Ovary (tissue), 3 donors: Measurements from ENCODE around the gene SLC35B1.

ENCODE experiments used
- POLR2A ChIP-seq: fragments of 450-650 bp; IDR thresholded peaks from one replicate; pipeline ENCODE4 v1.6.1; 2017; ENCODE audit warnings: antibody characterized with exemption, mild to moderate bottlenecking, moderate library complexity
- TF ChIP-seq, protein P1 (sequence below), 3 donors: fragments of 450-650 bp in 2 of 3; fragments of 200-600 bp in 1 of 3; IDR thresholded peaks; one replicate each; pipeline versions ENCODE4 v1.5.1 to v1.8.0; 2016 to 2022; ENCODE audit warnings: antibody characterized with exemption in 3 of 3, mild to moderate bottlenecking in 1 of 3
- donor health status: DM: no; HTN: no; CAD: no.

DNA sequence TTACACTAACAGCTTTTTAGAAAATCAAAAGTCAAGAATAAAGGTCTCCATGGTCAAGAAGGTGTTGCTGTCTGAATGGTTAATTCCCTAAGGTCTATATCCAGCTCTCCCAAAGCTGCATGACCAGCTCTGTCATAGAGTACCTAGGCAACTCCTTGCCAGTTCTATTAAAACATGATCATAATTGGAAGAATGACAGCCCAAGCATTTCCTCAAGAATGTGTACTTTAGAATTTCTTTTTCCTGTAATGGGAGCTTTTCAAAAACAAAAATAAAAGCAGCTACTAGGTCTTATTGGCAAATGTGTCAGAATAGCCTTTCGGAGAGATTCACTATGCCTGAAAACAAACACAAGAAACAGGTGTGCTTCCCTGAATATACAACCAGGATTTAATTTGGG lies 37.8 kb downstream of the SLC35B1 start:
- TF ChIP-seq, protein P1, sequence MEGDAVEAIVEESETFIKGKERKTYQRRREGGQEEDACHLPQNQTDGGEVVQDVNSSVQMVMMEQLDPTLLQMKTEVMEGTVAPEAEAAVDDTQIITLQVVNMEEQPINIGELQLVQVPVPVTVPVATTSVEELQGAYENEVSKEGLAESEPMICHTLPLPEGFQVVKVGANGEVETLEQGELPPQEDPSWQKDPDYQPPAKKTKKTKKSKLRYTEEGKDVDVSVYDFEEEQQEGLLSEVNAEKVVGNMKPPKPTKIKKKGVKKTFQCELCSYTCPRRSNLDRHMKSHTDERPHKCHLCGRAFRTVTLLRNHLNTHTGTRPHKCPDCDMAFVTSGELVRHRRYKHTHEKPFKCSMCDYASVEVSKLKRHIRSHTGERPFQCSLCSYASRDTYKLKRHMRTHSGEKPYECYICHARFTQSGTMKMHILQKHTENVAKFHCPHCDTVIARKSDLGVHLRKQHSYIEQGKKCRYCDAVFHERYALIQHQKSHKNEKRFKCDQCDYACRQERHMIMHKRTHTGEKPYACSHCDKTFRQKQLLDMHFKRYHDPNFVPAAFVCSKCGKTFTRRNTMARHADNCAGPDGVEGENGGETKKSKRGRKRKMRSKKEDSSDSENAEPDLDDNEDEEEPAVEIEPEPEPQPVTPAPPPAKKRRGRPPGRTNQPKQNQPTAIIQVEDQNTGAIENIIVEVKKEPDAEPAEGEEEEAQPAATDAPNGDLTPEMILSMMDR (IDR thresholded peaks at IDR 0.05): no peak
- no peak for TF ChIP-seq POLR2A
